ENCODE data around the gene BTNL8. TPM values are rescaled to one million over a fixed set of nuclear protein-coding genes. Genes with fewer than 3 reads are reported as not detected.

The BTNL8 gene
- total RNA-seq, 4 donors from 2014 or later, result 19.7 to 156 (median 59.0) TPM

Small RNAs within 50 kb of the gene (small RNA-seq; reads per million reads assigned to genes)
- gene RF00019 (0 reads per million in 4 donors), gene RPS29P12 (0 reads per million in 4 donors)

Other genes starting within 250 kb of the BTNL8 start
- gene FLT4, start 249.6 kb upstream of the BTNL8 start, total RNA-seq, result 10 to 100 TPM in 1 of 4 donors, 1 to 10 TPM in 3; 1.8 to 16.1 (median 4.0) TPM
- not detected for gene OR2Y1, start 159.1 kb upstream of the BTNL8 start, total RNA-seq
- gene MGAT1, start 96.4 kb upstream of the BTNL8 start, total RNA-seq, result 100 to 1,000 TPM in 3 of 4 donors, 10 to 100 TPM in 1; 98.5 to 131 (median 114) TPM
- gene ZFP62, start 37.9 kb upstream of the BTNL8 start, total RNA-seq, result 10 to 100 TPM in 3 of 4 donors, 1 to 10 TPM in 1; 4.1 to 35.7 (median 26.9) TPM
- 100 to 1,000 TPM in 1 of 4 donors, 10 to 100 TPM in 3; 15.7 to 146 (median 34.7) TPM for gene BTNL3, start 89.7 kb downstream of the BTNL8 start, total RNA-seq
- gene BTNL9, start 141.1 kb downstream of the BTNL8 start, total RNA-seq, result 10 to 100 TPM in 3 of 4 donors, 1 to 10 TPM in 1; 2.5 to 96.5 (median 15.4) TPM
- not detected for gene OR2V1, start 232.0 kb downstream of the BTNL8 start, total RNA-seq
- gene OR2V2, start 248.4 kb downstream of the BTNL8 start, total RNA-seq, result not detected

Measured in transverse colon (tissue), 4 donors.